Measurements from ENCODE around the gene SLC35D3. TPM values are rescaled to one million over a fixed set of nuclear protein-coding genes. Genes with fewer than 3 reads are reported as not detected.
"Not testable (repeated sequence)": the region's sequence is repeated elsewhere in the genome, so short reads cannot be mapped to it uniquely, and the experiment has no call there.

Gene SLC35D3
- total RNA-seq, 1 donor from 2014 or later: not detected

GRCh38 chr6:136927292-136927691 is 5.2 kb downstream of the SLC35D3 start:
- no peak overlapping the region for H3K4me3 Mint-ChIP-seq (ENCODE audit: low read depth)
- peaks cover 37% of the 10 kb centered on the region for H3K27me3 Mint-ChIP-seq (ENCODE audit: low read depth)
- intact Hi-C loops (cut with micrococcal nuclease): no loop called here
- no peaks in the 10 kb centered on the region for H3K36me3 Mint-ChIP-seq (ENCODE audit: low read depth)
- no peak overlapping the region for H3K27ac Mint-ChIP-seq
- DNase-seq (ENCODE audit: low spot score): no peak
- no peaks in the 10 kb centered on the region for H3K9me3 Mint-ChIP-seq
- H3K4me1 Mint-ChIP-seq (ENCODE audit: low read depth): peaks cover 1% of the 10 kb centered on the region

- Mint-ChIP-seq H3K9me3 (no peaks in the 10 kb centered on the region), H3K27me3 (ENCODE audit: low read depth) (peaks cover 32% of the 10 kb centered on the region), H3K27ac (no peak overlapping the region), H3K36me3 (ENCODE audit: low read depth) (no peaks in the 10 kb centered on the region), H3K4me3 (ENCODE audit: low read depth) (no peak overlapping the region), H3K4me1 (ENCODE audit: low read depth) (no peaks in the 10 kb centered on the region)
- DNase-seq (ENCODE audit: low spot score): no peak
- intact Hi-C loops (cut with micrococcal nuclease): no loop called here
Observed at GRCh38 chr6:136930528-136930927, 8.4 kb downstream of the SLC35D3 start.

- no peak overlapping the region for H3K4me3 Mint-ChIP-seq (ENCODE audit: low read depth)
- H3K27me3 Mint-ChIP-seq (ENCODE audit: low read depth): peaks cover 35% of the 10 kb centered on the region
- H3K36me3 Mint-ChIP-seq (ENCODE audit: low read depth): no peaks in the 10 kb centered on the region
- intact Hi-C loops (cut with micrococcal nuclease): no loop called here
- H3K9me3 Mint-ChIP-seq: no peaks in the 10 kb centered on the region
- no peak for DNase-seq (ENCODE audit: low spot score)
- H3K27ac Mint-ChIP-seq: no peak overlapping the region
- H3K4me1 Mint-ChIP-seq (ENCODE audit: low read depth): no peaks in the 10 kb centered on the region
Observed at GRCh38 chr6:136932599-136932998, 10.5 kb downstream of the SLC35D3 start.

GRCh38 chr6:136945072-136945471 is 23.0 kb downstream of the SLC35D3 start:
- Mint-ChIP-seq H3K27me3 (ENCODE audit: low read depth) (peaks cover 5% of the 10 kb centered on the region), H3K4me3 (ENCODE audit: low read depth) (no peak overlapping the region), H3K4me1 (ENCODE audit: low read depth) (no peaks in the 10 kb centered on the region), H3K36me3 (ENCODE audit: low read depth) (peaks cover 4% of the 10 kb centered on the region), H3K27ac (no peak overlapping the region), H3K9me3 (peaks cover 22% of the 10 kb centered on the region)
- intact Hi-C loops (cut with micrococcal nuclease): loop anchor here (5.0 kb wide), 1 partner anchor 272 kb away; the partner anchor contains the start of gene IFNGR1
- no peak for DNase-seq (ENCODE audit: low spot score)

- no peak for DNase-seq (ENCODE audit: low spot score)
- H3K4me1 Mint-ChIP-seq (ENCODE audit: low read depth): no peaks in the 10 kb centered on the region
- H3K4me3 Mint-ChIP-seq (ENCODE audit: low read depth): no peak overlapping the region
- intact Hi-C loops (cut with micrococcal nuclease): loop anchor here (5.0 kb wide), 1 partner anchor 272 kb away; the partner anchor contains the start of gene IFNGR1
- peaks cover 22% of the 10 kb centered on the region for H3K9me3 Mint-ChIP-seq
- peaks cover 4% of the 10 kb centered on the region for H3K36me3 Mint-ChIP-seq (ENCODE audit: low read depth)
- H3K27me3 Mint-ChIP-seq (ENCODE audit: low read depth): peaks cover 5% of the 10 kb centered on the region
- H3K27ac Mint-ChIP-seq: no peak overlapping the region
Observed at GRCh38 chr6:136945711-136946121, 23.6 kb downstream of the SLC35D3 start.

- no peak for DNase-seq (ENCODE audit: low spot score)
- no peak overlapping the region for H3K4me3 Mint-ChIP-seq (ENCODE audit: low read depth)
Observed at GRCh38 chr6:136947037-136947436, 24.9 kb downstream of the SLC35D3 start.

GRCh38 chr6:136949957-136950356 is 27.9 kb downstream of the SLC35D3 start:
- H3K27ac Mint-ChIP-seq; H3K36me3 Mint-ChIP-seq (ENCODE audit: low read depth); DNase-seq (ENCODE audit: low spot score); H3K4me3 Mint-ChIP-seq (ENCODE audit: low read depth); H3K9me3 Mint-ChIP-seq; H3K4me1 Mint-ChIP-seq (ENCODE audit: low read depth): not testable (repeated sequence)
- peaks cover 13% of the 10 kb centered on the region for H3K27me3 Mint-ChIP-seq (ENCODE audit: low read depth)
- intact Hi-C loops (cut with micrococcal nuclease): loop anchor here (5.0 kb wide), 1 partner anchor 267 kb away; the partner anchor contains the start of gene IFNGR1

More at GRCh38 chr6:136947037-136947436, 24.9 kb downstream of the SLC35D3 start:
- H3K27ac Mint-ChIP-seq: no peak overlapping the region
- H3K36me3 Mint-ChIP-seq (ENCODE audit: low read depth): no peaks in the 10 kb centered on the region
- peaks cover 12% of the 10 kb centered on the region for H3K9me3 Mint-ChIP-seq
- intact Hi-C loops (cut with micrococcal nuclease): loop anchor here (5.0 kb wide), 1 partner anchor 270 kb away; the partner anchor contains the start of gene IFNGR1
- H3K4me1 Mint-ChIP-seq (ENCODE audit: low read depth): no peaks in the 10 kb centered on the region
- peaks cover 5% of the 10 kb centered on the region for H3K27me3 Mint-ChIP-seq (ENCODE audit: low read depth)

GRCh38 chr6:136950436-136951126 is 28.5 kb downstream of the SLC35D3 start:
- Mint-ChIP-seq H3K36me3 (ENCODE audit: low read depth) (no peaks in the 10 kb centered on the region), H3K4me3 (ENCODE audit: low read depth) (no peak overlapping the region), H3K27ac (no peak overlapping the region), H3K4me1 (ENCODE audit: low read depth) (no peaks in the 10 kb centered on the region), H3K9me3 (peaks cover 3% of the 10 kb centered on the region), H3K27me3 (ENCODE audit: low read depth) (peaks cover 18% of the 10 kb centered on the region)
- DNase-seq (ENCODE audit: low spot score): no peak
- intact Hi-C loops (cut with micrococcal nuclease): no loop called here

- peaks cover 3% of the 10 kb centered on the region for H3K9me3 Mint-ChIP-seq
- DNase-seq (ENCODE audit: low spot score): no peak
- H3K4me3 Mint-ChIP-seq (ENCODE audit: low read depth): no peak overlapping the region
- intact Hi-C loops (cut with micrococcal nuclease): no loop called here
- H3K4me1 Mint-ChIP-seq (ENCODE audit: low read depth): peaks cover 5% of the 10 kb centered on the region
- H3K27ac Mint-ChIP-seq: no peak overlapping the region
- no peaks in the 10 kb centered on the region for H3K36me3 Mint-ChIP-seq (ENCODE audit: low read depth)
- H3K27me3 Mint-ChIP-seq (ENCODE audit: low read depth): peaks cover 27% of the 10 kb centered on the region
Observed at GRCh38 chr6:136952714-136953260, 30.7 kb downstream of the SLC35D3 start.

- H3K9me3 Mint-ChIP-seq: no peaks in the 10 kb centered on the region
- H3K4me1 Mint-ChIP-seq (ENCODE audit: low read depth): peaks cover 5% of the 10 kb centered on the region
- no peaks in the 10 kb centered on the region for H3K36me3 Mint-ChIP-seq (ENCODE audit: low read depth)
- no peak overlapping the region for H3K4me3 Mint-ChIP-seq (ENCODE audit: low read depth)
- peaks cover 26% of the 10 kb centered on the region for H3K27me3 Mint-ChIP-seq (ENCODE audit: low read depth)
- no peak overlapping the region for H3K27ac Mint-ChIP-seq
- intact Hi-C loops (cut with micrococcal nuclease): no loop called here
- DNase-seq (ENCODE audit: low spot score): no peak
Observed at GRCh38 chr6:136955123-136955522, 33.0 kb downstream of the SLC35D3 start.

- Mint-ChIP-seq H3K4me1 (ENCODE audit: low read depth) (peaks cover 5% of the 10 kb centered on the region), H3K4me3 (ENCODE audit: low read depth) (no peak overlapping the region), H3K27me3 (ENCODE audit: low read depth) (peaks cover 28% of the 10 kb centered on the region), H3K36me3 (ENCODE audit: low read depth) (no peaks in the 10 kb centered on the region), H3K9me3 (no peaks in the 10 kb centered on the region), H3K27ac (no peak overlapping the region)
- intact Hi-C loops (cut with micrococcal nuclease): no loop called here
- DNase-seq (ENCODE audit: low spot score): no peak
Observed at GRCh38 chr6:136956590-136957544, 34.8 kb downstream of the SLC35D3 start.

- H3K36me3 Mint-ChIP-seq (ENCODE audit: low read depth): no peaks in the 10 kb centered on the region
Observed at GRCh38 chr6:136958168-136958567, 36.1 kb downstream of the SLC35D3 start.

More at GRCh38 chr6:136958168-136958567, 36.1 kb downstream of the SLC35D3 start:
- Mint-ChIP-seq H3K27ac (no peak overlapping the region), H3K4me3 (ENCODE audit: low read depth) (no peak overlapping the region), H3K4me1 (ENCODE audit: low read depth) (peaks cover 5% of the 10 kb centered on the region), H3K27me3 (ENCODE audit: low read depth) (peaks cover 23% of the 10 kb centered on the region), H3K9me3 (no peaks in the 10 kb centered on the region)
- no peak for DNase-seq (ENCODE audit: low spot score)
- intact Hi-C loops (cut with micrococcal nuclease): no loop called here
